ENCODE data around the gene EGFL7. TPM values are rescaled to one million over a fixed set of nuclear protein-coding genes. Genes with fewer than 3 reads are reported as not detected.

EGFL7 gene
- total and polyA plus RNA-seq, 10 of the 15 experiments (the other 5 are each of a cell fraction or from before 2014, with no cell fraction given): 0.06 to 0.46 (median 0.19) TPM; not detected in 5

DNA sequence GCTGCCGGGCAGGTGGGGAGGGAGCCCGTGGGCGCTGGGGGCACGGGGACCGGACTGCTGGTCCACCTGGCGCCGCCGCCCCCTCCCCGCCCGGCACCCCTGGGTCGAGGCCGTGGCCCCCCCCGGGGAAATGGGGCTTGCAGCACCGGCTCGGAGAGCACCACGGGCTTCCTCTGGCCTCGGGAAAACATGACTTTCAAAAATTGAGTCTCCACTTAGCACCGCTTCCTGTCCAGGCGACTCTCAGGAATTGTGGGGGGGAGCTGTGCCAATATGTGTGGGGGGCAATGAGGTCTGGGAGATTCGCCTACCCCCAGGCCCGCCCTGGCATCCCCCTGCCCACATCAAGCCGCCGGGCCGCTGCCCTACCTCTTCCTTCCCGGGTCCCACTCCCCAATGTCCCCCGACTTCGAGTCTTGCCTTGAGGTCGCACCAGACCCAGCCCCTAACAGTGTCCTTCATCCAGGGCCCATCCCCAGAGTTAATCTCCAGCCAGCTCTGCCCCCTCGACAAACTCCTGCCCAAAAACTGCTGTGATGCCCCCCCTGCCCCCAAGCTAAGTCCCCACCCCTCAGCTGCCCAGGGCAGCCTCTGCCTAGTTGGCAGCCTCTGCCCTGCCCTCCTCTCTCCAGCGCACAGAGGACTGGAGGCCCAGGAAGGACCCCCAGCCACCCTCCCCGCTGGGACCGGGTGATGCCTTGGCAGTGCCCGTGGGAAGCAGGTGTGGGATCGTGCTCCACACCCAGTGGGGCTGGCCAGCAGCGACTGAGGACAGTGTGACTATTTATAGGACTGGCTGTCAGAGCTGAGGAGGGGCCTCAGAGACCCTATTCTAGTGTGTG lies 3.9 kb downstream of the EGFL7 start (continued):
- TF ChIP-seq, protein P1, sequence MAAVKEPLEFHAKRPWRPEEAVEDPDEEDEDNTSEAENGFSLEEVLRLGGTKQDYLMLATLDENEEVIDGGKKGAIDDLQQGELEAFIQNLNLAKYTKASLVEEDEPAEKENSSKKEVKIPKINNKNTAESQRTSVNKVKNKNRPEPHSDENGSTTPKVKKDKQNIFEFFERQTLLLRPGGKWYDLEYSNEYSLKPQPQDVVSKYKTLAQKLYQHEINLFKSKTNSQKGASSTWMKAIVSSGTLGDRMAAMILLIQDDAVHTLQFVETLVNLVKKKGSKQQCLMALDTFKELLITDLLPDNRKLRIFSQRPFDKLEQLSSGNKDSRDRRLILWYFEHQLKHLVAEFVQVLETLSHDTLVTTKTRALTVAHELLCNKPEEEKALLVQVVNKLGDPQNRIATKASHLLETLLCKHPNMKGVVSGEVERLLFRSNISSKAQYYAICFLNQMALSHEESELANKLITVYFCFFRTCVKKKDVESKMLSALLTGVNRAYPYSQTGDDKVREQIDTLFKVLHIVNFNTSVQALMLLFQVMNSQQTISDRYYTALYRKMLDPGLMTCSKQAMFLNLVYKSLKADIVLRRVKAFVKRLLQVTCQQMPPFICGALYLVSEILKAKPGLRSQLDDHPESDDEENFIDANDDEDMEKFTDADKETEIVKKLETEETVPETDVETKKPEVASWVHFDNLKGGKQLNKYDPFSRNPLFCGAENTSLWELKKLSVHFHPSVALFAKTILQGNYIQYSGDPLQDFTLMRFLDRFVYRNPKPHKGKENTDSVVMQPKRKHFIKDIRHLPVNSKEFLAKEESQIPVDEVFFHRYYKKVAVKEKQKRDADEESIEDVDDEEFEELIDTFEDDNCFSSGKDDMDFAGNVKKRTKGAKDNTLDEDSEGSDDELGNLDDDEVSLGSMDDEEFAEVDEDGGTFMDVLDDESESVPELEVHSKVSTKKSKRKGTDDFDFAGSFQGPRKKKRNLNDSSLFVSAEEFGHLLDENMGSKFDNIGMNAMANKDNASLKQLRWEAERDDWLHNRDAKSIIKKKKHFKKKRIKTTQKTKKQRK (IDR thresholded peaks at IDR 0.05; ENCODE audit: low read depth, low read length): no peak

DNA sequence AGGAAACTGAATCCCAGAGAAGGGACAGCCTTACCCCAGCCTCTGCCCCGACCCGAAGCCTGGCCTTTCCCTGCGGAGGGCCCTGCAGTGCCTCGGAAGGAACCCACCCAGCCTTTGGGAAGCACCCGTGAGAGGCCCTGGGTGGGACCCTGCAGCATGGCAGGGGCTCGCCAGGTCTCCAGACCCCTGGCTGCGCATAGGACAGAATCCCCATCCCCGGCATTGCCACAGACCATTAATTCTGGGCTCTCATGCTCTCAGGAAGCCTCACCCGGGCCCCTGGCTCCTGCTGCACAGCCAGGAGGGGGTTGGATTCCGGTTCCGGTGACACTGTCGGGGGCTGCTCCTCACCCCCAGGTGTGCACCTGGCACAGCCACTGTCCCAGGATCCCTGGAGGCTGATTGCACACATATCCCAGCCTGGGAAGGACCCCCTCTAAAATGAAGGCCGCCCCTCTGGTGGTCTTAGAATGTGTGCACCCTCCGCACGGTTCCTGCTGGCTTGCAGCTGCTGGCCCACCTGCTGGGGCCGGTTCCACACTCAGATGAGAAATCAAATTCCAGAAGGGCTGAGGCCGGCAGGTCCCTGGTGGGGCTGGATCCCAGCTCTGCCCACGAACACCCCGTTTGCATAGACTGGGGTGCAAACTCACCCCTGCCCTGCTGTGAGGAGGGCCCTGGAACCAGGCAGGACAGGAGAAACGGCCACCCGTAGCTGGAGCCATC lies 4.7 kb downstream of the EGFL7 start:
- Histone ChIP-seq H3K27ac (ENCODE audit: control insufficient read depth, insufficient read depth) (no peak overlapping the region), H3K79me2 (ENCODE audit: control insufficient read depth, insufficient read depth, low read length) (no peaks in the 10 kb centered on the region), H3K36me3 (ENCODE audit: control insufficient read depth in 2 of 2, insufficient read depth in 2 of 2, low read length in 1 of 2) (no peaks in the 10 kb centered on the region), H3K4me1 (ENCODE audit: control insufficient read depth, insufficient read depth, low read length) (no peaks in the 10 kb centered on the region), H3K4me3 (no peak overlapping the region), H3K9ac (ENCODE audit: control insufficient read depth, insufficient read depth, low read length) (no peak overlapping the region), H3K4me2 (ENCODE audit: control insufficient read depth, insufficient read depth) (no peak overlapping the region), H3K27me3 (replicated peaks in 1 of 2; ENCODE audit: control insufficient read depth in 2 of 2, insufficient read depth in 2 of 2, low read length in 1 of 2) (peaks cover 4 to 7% of the 10 kb centered on the region in 2 experiments; a peak in 3 of 4 replicates), H4K20me1 (ENCODE audit: control insufficient read depth, insufficient read depth) (no peaks in the 10 kb centered on the region), H3K9me3 (replicated peaks; ENCODE audit: control insufficient read depth, insufficient read depth, low read length) (no peaks in the 10 kb centered on the region), H2AFZ (ENCODE audit: control insufficient read depth, low read depth, low read length) (no peak overlapping the region)
- DNase-seq (ENCODE audit: low read depth, low spot score) (no peak), FAIRE-seq (no peak), ATAC-seq (no peak)
- in situ Hi-C loops (cut with MboI) (no loop called here), intact Hi-C loops (cut with micrococcal nuclease; ENCODE audit: unreplicated experiment) (no loop called here)
- 41% methylated on average over 21 of the region's 21 CpGs for WGBS (ENCODE audit: insufficient coverage, insufficient replicate concordance, low lambda C conversion rate, missing lambda C conversion rate)
- RAD21 ChIA-PET (ENCODE audit: unreplicated experiment): interaction anchor here (0.7 kb wide), 1 partner anchor 20 kb away, joined by 4 read pairs; the partner anchor contains the start of gene AGPAT2
- BruUV-seq (replicated peaks): no TSS peak
- CTCF ChIA-PET: no interaction called here
- SMC1A ChIA-PET (ENCODE audit: uncharacterized antibody, unreplicated experiment): no interaction called here
- POLR2A ChIA-PET: no interaction called here
- TF ChIP-seq ZNF207 (IDR thresholded peaks at IDR 0.05; ENCODE audit: borderline replicate concordance): no peak
- TF ChIP-seq, protein P2, sequence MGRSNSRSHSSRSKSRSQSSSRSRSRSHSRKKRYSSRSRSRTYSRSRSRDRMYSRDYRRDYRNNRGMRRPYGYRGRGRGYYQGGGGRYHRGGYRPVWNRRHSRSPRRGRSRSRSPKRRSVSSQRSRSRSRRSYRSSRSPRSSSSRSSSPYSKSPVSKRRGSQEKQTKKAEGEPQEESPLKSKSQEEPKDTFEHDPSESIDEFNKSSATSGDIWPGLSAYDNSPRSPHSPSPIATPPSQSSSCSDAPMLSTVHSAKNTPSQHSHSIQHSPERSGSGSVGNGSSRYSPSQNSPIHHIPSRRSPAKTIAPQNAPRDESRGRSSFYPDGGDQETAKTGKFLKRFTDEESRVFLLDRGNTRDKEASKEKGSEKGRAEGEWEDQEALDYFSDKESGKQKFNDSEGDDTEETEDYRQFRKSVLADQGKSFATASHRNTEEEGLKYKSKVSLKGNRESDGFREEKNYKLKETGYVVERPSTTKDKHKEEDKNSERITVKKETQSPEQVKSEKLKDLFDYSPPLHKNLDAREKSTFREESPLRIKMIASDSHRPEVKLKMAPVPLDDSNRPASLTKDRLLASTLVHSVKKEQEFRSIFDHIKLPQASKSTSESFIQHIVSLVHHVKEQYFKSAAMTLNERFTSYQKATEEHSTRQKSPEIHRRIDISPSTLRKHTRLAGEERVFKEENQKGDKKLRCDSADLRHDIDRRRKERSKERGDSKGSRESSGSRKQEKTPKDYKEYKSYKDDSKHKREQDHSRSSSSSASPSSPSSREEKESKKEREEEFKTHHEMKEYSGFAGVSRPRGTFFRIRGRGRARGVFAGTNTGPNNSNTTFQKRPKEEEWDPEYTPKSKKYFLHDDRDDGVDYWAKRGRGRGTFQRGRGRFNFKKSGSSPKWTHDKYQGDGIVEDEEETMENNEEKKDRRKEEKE (IDR thresholded peaks at IDR 0.05): no peak
- TF ChIP-seq ASH2L (IDR thresholded peaks at IDR 0.05; ENCODE audit: borderline replicate concordance, low read depth): no peak
- TF ChIP-seq HCFC1 (IDR thresholded peaks at IDR 0.05; ENCODE audit: low read length): no peak
- no peak for TF ChIP-seq PML (IDR thresholded peaks at IDR 0.05; ENCODE audit: low read length)
- no peak for TF ChIP-seq ZZZ3 (IDR thresholded peaks at IDR 0.05; ENCODE audit: control insufficient read depth, insufficient read length, low read depth)
- TF ChIP-seq POLR2A (IDR thresholded peaks at IDR 0.05; ENCODE audit: low read depth, low read length): no peak
- TF ChIP-seq, protein P3, sequence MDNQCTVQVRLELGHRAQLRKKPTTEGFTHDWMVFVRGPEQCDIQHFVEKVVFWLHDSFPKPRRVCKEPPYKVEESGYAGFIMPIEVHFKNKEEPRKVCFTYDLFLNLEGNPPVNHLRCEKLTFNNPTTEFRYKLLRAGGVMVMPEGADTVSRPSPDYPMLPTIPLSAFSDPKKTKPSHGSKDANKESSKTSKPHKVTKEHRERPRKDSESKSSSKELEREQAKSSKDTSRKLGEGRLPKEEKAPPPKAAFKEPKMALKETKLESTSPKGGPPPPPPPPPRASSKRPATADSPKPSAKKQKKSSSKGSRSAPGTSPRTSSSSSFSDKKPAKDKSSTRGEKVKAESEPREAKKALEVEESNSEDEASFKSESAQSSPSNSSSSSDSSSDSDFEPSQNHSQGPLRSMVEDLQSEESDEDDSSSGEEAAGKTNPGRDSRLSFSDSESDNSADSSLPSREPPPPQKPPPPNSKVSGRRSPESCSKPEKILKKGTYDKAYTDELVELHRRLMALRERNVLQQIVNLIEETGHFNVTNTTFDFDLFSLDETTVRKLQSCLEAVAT (IDR thresholded peaks at IDR 0.05): no peak
- TF ChIP-seq NFXL1 (IDR thresholded peaks at IDR 0.05; ENCODE audit: borderline replicate concordance): no peak
- TF ChIP-seq NR2F1 (conservative IDR thresholded peaks at IDR 0.05): no peak
- TF ChIP-seq MTA3 (IDR thresholded peaks at IDR 0.05; ENCODE audit: borderline replicate concordance, low read length): no peak
- no peak for TF ChIP-seq CREM (IDR thresholded peaks at IDR 0.05; ENCODE audit: low read depth)
- no peak for TF ChIP-seq CBX5 (IDR thresholded peaks at IDR 0.05; ENCODE audit: low read depth)

Measured in GM12878 (cell line).